K562 (cell line): Measurements from ENCODE around the gene TSTD1. TPM values are rescaled to one million over a fixed set of nuclear protein-coding genes. Genes with fewer than 3 reads are reported as not detected.

Experiments
- ATAC-seq: fragments of 200-7000 bp; cut with Tn5 transposase; 3 replicates; pipeline ENCODE4 v1.9.1; 2020; ENCODE audit warnings: moderate library complexity
- BruUV-seq: library from RNA; stranded (reverse); fragments of 400-500 nt; replicated peaks from 2 replicates; lab custom pipeline; 2021; lab: Mats Ljungman, UMichigan
- CTCF ChIA-PET: fragments of 300-600 bp; formaldehyde crosslinking; extraction: SDS; loops from one replicate; lab custom pipeline; 2021; ENCODE audit warnings: low intra/inter-chr PET ratio; lab: Yijun Ruan, JAX
- POLR2A ChIA-PET: fragments of 300-600, 350-650 bp; sonication (Branson Sonifier 250); formaldehyde crosslinking; extraction: SDS; loops from one replicate; lab custom pipeline; 2021; ENCODE audit warnings: antibody characterized with exemption, inconsistent platforms; lab: Yijun Ruan, JAX
- DNase-seq, 4 experiments: peaks; one replicate each; pipeline versions ENCODE4 v3.0.0 to v3.0.0-alpha.2; 2011 to 2018; ENCODE audit warnings: low spot score in 3 of 4, mixed read lengths in 3 of 4; ENCODE audit errors: extremely low read depth in 1 of 4
- FAIRE-seq: peaks from 2 replicates; lab custom pipeline; 2011; peaks lifted over from hg19 to GRCh38; lab: Jason Lieb, UNC
- H2AFZ ChIP-seq: 2 replicates; pipeline ENCODE4 v1.6.0; 2011; ENCODE audit warnings: low read depth, low read length, control low read depth, inconsistent platforms
- H3K27ac ChIP-seq: fragments of 200-600 bp; 3 replicates; pipeline ENCODE4 v1.8.0; 2011; ENCODE audit warnings: low read depth, mild to moderate bottlenecking, control low read depth, inconsistent platforms, low read length, moderate library complexity, mixed read lengths; ENCODE audit errors: extremely low read depth
- H3K27me3 ChIP-seq, 2 experiments: fragments of 300-600 bp in 1 of 2; 2 replicates in 1 of 2; 3 replicates in 1 of 2; pipeline versions ENCODE4 v1.6.0 to v1.8.0; 2011; ENCODE audit warnings: inconsistent platforms in 2 of 2, low read length in 2 of 2, mild to moderate bottlenecking in 1 of 2, mixed read lengths in 1 of 2, moderate library complexity in 1 of 2; ENCODE audit not compliant: control insufficient read depth in 2 of 2, insufficient read depth in 2 of 2
- H3K36me3 ChIP-seq: fragments of 300-600 bp; 3 replicates; pipeline ENCODE4 v1.8.0; 2011; ENCODE audit warnings: mild to moderate bottlenecking, low read length, inconsistent platforms; ENCODE audit not compliant: control insufficient read depth, insufficient read depth
- H3K4me1 ChIP-seq, 2 experiments: fragments of 200-600 bp in 1 of 2; replicated peaks in 1 of 2; 2 replicates in 1 of 2; 3 replicates in 1 of 2; pipeline versions ENCODE4 v1.5.1 to v1.8.0; 2011; ENCODE audit warnings: inconsistent platforms in 2 of 2, low read length in 2 of 2, mild to moderate bottlenecking in 1 of 2, mixed read lengths in 1 of 2, moderate library complexity in 1 of 2; ENCODE audit not compliant: control insufficient read depth in 2 of 2, insufficient read depth in 2 of 2
- H3K4me2 ChIP-seq: 2 replicates; pipeline ENCODE4 v1.6.1; 2011; ENCODE audit warnings: low read length, control low read depth, inconsistent platforms, mixed read lengths; ENCODE audit not compliant: insufficient read depth
- H3K4me3 ChIP-seq: fragments of 200-600 bp; sonication (generic), shearing (Covaris generic); 2 replicates; pipeline ENCODE4 v1.5.1; 2016; ENCODE audit warnings: control low read depth, inconsistent platforms
- H3K79me2 ChIP-seq: fragments of 200-600 bp; 3 replicates; pipeline ENCODE4 v1.8.0; 2011; ENCODE audit warnings: low read length, inconsistent platforms; ENCODE audit not compliant: control insufficient read depth, insufficient read depth
- H3K9ac ChIP-seq, 2 experiments: 2 replicates each; pipeline versions ENCODE4 v1.6.0 to v1.6.1; 2011; ENCODE audit warnings: low read depth in 2 of 2, low read length in 2 of 2, control low read depth in 1 of 2, inconsistent platforms in 1 of 2, mild to moderate bottlenecking in 1 of 2, mixed read lengths in 1 of 2; ENCODE audit not compliant: insufficient read depth in 1 of 2
- H3K9me1 ChIP-seq: one replicate; pipeline ENCODE4 v1.6.0; 2011; ENCODE audit warnings: inconsistent platforms, mild to moderate bottlenecking, low read length, moderate library complexity; ENCODE audit not compliant: control insufficient read depth, insufficient read depth
- H3K9me3 ChIP-seq: replicated peaks from 2 replicates; pipeline ENCODE4 v1.5.1; 2011; ENCODE audit warnings: low read depth, low read length, inconsistent platforms; ENCODE audit not compliant: control insufficient read depth, insufficient read depth
- H4K20me1 ChIP-seq: replicated peaks from 2 replicates; pipeline ENCODE4 v1.6.1; 2011; ENCODE audit warnings: low read length, inconsistent platforms, mixed read lengths; ENCODE audit not compliant: control insufficient read depth, insufficient read depth
- CHCHD3 ChIP-seq: fragments of 250-450 bp; sonication (Bioruptor Pico); IDR thresholded peaks from 2 replicates; pipeline ENCODE4 v2.1.2; 2022; ENCODE audit warnings: mild to moderate bottlenecking
- KDM1A ChIP-seq, 2 experiments: fragments of 450-650 bp; IDR thresholded peaks; 2 replicates each; pipeline ENCODE4 v1.6.1; 2016; ENCODE audit warnings: mild to moderate bottlenecking in 2 of 2
- MAZ ChIP-seq, 2 experiments: fragments of 450-650 bp in 1 of 2; sonication (generic) in 1 of 2; formaldehyde crosslinking; IDR thresholded peaks in 1 of 2; conservative IDR thresholded peaks in 1 of 2; 2 replicates each; pipeline versions ENCODE4 v1.4.0 to v1.5.0; 2020; ENCODE audit warnings: mild to moderate bottlenecking in 1 of 2, missing genetic modification reagents in 1 of 2
- MCM2 ChIP-seq: fragments of 450-650 bp; IDR thresholded peaks from 2 replicates; pipeline ENCODE4 v1.6.1; 2017; ENCODE audit warnings: low read depth, mild to moderate bottlenecking
- NCOA1 ChIP-seq: fragments of 450-650 bp; IDR thresholded peaks from 2 replicates; pipeline ENCODE4 v1.6.1; 2016; ENCODE audit warnings: low read depth
- PRMT5 ChIP-seq: sonication (generic); formaldehyde crosslinking; IDR thresholded peaks from 2 replicates; pipeline ENCODE4 v1.5.0; 2020; ENCODE audit warnings: missing genetic modification reagents
- PTBP1 ChIP-seq: fragments of 200-400 bp; formaldehyde crosslinking; IDR thresholded peaks from 2 replicates; pipeline ENCODE4 v1.6.1; 2017; ENCODE audit warnings: low read depth, low read length
- SAFB ChIP-seq: fragments of 200-400 bp; formaldehyde crosslinking; IDR thresholded peaks from 2 replicates; pipeline ENCODE4 v1.6.1; 2017; ENCODE audit warnings: low read depth, low read length, borderline replicate concordance
- ZNF507 ChIP-seq: conservative IDR thresholded peaks from 2 replicates; pipeline ENCODE4 v1.6.1; 2017; ENCODE audit warnings: missing genetic modification characterization, missing compliant biosample characterization
- WGBS: fragments of 100-300 bp; shearing (Covaris generic); methylation state at CpG from one replicate; pipeline ENCODE4 v1.1.6; 2016; ENCODE audit warnings: low coverage, mixed read lengths; ENCODE audit not compliant: insufficient coverage; ENCODE audit errors: missing lambda C conversion rate; 5-methylcytosine and 5-hydroxymethylcytosine counted together
- in situ Hi-C: fragments of 300-500 bp; cut with MboI; formaldehyde crosslinking; loops from 4 replicates; pipeline ENCODE4 v1.15.0; 2018; ENCODE audit warnings: inconsistent platforms, mixed read lengths
- intact Hi-C: fragments of 100-400 bp; cut with micrococcal nuclease; formaldehyde crosslinking; loops from 2 replicates; pipeline ENCODE4 v1.14.2; 2022
- polyA plus RNA-seq, 8 experiments: library from polyadenylated mRNA; depleted of rRNA in 4 of 8; stranded (reverse) in 5 of 8; unstranded in 3 of 8; fragments of >200 nt; fragmentation: Nextera tagmentation in 2 of 8; fragmentation: Illumina TruSeq in 1 of 8; extraction: Ambion mirVana in 2 of 8; extraction: Trizol in 1 of 8; gene quantifications; 2 replicates each; pipeline versions ENCODE4 v1.2.1 to v1.2.3, GENCODE V29; 2011 to 2014; ENCODE audit warnings: inconsistent platforms in 1 of 8, missing spikeins in 1 of 8
- total RNA-seq, 7 experiments: library from RNA; depleted of rRNA in 6 of 7; stranded (reverse); fragments of >200 nt in 6 of 7; fragmentation: Illumina TruSeq in 2 of 7; extraction: Trizol in 2 of 7; gene quantifications; 2 replicates each; pipeline versions ENCODE4 v1.2.1 to v1.2.3, GENCODE V29; 2011 to 2021; ENCODE audit warnings: low replicate concordance in 1 of 7
- TF ChIP-seq, protein P1 (sequence below), 2 experiments: fragments of 450-650 bp; IDR thresholded peaks; 2 replicates each; pipeline ENCODE4 v1.6.1; 2016
- TF ChIP-seq, protein P2 (sequence below), 3 experiments: IDR thresholded peaks in 2 of 3; conservative IDR thresholded peaks in 1 of 3; 2 replicates each; pipeline ENCODE4 v1.5.1; 2011 to 2012; ENCODE audit warnings: low read length in 3 of 3, mild to moderate bottlenecking in 3 of 3, control low read depth in 2 of 3, improper control_type of control experiment in 1 of 3, inconsistent platforms in 1 of 3, low read depth in 1 of 3, mixed read lengths in 1 of 3, moderate library complexity in 1 of 3; ENCODE audit not compliant: insufficient read depth in 2 of 3
- TF ChIP-seq, protein P3 (sequence below): fragments of 450-650 bp; formaldehyde crosslinking; IDR thresholded peaks from 2 replicates; pipeline ENCODE4 v1.4.0; 2022; ENCODE audit warnings: missing genetic modification characterization
- TF ChIP-seq, protein P4 (sequence below), 2 experiments: IDR thresholded peaks in 1 of 2; conservative IDR thresholded peaks in 1 of 2; 2 replicates each; pipeline ENCODE4 v1.6.1; 2016; ENCODE audit warnings: low read depth in 2 of 2, mild to moderate bottlenecking in 1 of 2, missing compliant biosample characterization in 1 of 2, missing genetic modification characterization in 1 of 2, moderate library complexity in 1 of 2

The TSTD1 gene
- total and polyA plus RNA-seq, 9 of the 15 experiments (the other 6 are each of a cell fraction or from before 2014, with no cell fraction given): 0.23 to 0.53 TPM; not detected in 7

DNA sequence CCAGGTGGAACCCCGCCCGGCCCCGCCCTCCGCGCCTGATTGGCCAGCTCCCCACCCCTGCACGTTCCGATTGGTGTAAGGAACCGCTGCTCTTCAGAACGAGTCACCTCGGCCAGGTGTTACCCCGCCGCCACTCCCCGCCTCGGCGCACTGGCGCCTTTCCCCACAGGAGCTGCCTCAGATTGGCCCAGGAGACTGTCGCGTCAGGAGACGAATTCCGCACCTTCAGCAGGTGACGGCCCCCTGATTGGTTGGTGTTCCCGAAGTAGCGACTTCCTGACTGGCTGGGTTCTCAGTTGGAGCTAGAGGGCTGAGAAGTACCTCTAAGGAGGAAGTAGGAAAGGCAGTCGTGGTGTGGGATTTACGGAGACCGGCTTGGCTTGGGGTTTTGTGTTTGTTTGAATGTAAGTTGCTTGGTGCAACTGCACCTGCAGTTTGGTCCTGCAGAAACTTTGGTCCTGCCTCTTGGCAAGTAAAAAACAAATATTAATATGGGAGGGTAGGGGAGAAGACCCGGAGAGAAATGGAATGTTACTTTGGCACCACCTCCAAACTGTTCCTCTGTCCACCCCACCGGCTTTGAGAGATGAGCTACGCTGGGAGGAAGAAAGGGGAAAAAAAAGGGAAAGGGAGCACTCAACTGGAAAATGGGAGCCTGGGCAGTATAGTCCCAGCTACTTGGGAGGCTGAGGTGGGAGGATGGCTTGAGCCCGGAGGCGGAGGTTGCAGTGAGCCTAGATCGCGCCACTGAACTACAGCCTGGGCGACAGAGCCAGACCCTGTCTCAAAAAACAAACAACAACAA lies 17.4 kb downstream of the TSTD1 start:
- no peaks in the 10 kb centered on the region for H4K20me1 ChIP-seq
- H2AFZ ChIP-seq: peak overlapping the region; percentile 99
- WGBS: 5% methylated on average over 33 of the region's 34 CpGs
- H3K27me3 ChIP-seq: no peaks in the 10 kb centered on the region
- in situ Hi-C loops: no loop called here
- peaks cover 3% of the 10 kb centered on the region for H3K9me1 ChIP-seq
- peak overlapping the region; percentile 88 to 90 for H3K9ac ChIP-seq
- peaks cover 46% of the 10 kb centered on the region for H3K79me2 ChIP-seq
- H3K9me3 ChIP-seq: no peaks in the 10 kb centered on the region
- intact Hi-C loops: no loop called here
- POLR2A ChIA-PET: interaction anchor here (0.6 to 3.9 kb wide), 18 partner anchors 8 to 174 kb away, joined by 3 to 19 read pairs (median 4); partner anchors contain the start of genes PPOX, TSTD1 and USF1
- BruUV-seq: TSS peak; percentile 87
- H3K27ac ChIP-seq: peak overlapping the region; percentile 96
- peak overlapping the region; percentile 97 for H3K4me2 ChIP-seq
- H3K4me1 ChIP-seq: peaks cover 26 to 30% of the 10 kb centered on the region in 2 experiments
- ATAC-seq (peak; percentile 89), DNase-seq (peak; percentile 96 to 98 (median 98)), FAIRE-seq (peak; percentile 91)
- CTCF ChIA-PET: no interaction called here
- 0 out of 3 replicates have a peak, but pooled peaks cover 2% of the 10 kb centered on the region for H3K36me3 ChIP-seq
- H3K4me3 ChIP-seq: peak overlapping the region; percentile 87
- TF ChIP-seq, protein P1, sequence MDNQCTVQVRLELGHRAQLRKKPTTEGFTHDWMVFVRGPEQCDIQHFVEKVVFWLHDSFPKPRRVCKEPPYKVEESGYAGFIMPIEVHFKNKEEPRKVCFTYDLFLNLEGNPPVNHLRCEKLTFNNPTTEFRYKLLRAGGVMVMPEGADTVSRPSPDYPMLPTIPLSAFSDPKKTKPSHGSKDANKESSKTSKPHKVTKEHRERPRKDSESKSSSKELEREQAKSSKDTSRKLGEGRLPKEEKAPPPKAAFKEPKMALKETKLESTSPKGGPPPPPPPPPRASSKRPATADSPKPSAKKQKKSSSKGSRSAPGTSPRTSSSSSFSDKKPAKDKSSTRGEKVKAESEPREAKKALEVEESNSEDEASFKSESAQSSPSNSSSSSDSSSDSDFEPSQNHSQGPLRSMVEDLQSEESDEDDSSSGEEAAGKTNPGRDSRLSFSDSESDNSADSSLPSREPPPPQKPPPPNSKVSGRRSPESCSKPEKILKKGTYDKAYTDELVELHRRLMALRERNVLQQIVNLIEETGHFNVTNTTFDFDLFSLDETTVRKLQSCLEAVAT (IDR thresholded peaks at IDR 0.05): 0 out of 4 replicates have a peak, but pooled peaks of 1 of the 2 experiments have one; percentile 26
- TF ChIP-seq PTBP1 (no peak), MCM2 (no peak), NCOA1 (peak; percentile 36; the same call in 1 of the 2 replicates), CHCHD3 (CRISPR knock-in tag) (no peak), MAZ (CRISPR knock-in tag; conservative IDR thresholded peaks at IDR 0.05 in 1 of 2, IDR thresholded peaks at IDR 0.05 in 1 of 2) (no peak), PRMT5 (CRISPR knock-in tag) (no peak), KDM1A (IDR thresholded peaks at IDR 0.05) (peak; percentile 85), ZNF507 (no peak), SAFB (no peak)
- TF ChIP-seq, protein P2, sequence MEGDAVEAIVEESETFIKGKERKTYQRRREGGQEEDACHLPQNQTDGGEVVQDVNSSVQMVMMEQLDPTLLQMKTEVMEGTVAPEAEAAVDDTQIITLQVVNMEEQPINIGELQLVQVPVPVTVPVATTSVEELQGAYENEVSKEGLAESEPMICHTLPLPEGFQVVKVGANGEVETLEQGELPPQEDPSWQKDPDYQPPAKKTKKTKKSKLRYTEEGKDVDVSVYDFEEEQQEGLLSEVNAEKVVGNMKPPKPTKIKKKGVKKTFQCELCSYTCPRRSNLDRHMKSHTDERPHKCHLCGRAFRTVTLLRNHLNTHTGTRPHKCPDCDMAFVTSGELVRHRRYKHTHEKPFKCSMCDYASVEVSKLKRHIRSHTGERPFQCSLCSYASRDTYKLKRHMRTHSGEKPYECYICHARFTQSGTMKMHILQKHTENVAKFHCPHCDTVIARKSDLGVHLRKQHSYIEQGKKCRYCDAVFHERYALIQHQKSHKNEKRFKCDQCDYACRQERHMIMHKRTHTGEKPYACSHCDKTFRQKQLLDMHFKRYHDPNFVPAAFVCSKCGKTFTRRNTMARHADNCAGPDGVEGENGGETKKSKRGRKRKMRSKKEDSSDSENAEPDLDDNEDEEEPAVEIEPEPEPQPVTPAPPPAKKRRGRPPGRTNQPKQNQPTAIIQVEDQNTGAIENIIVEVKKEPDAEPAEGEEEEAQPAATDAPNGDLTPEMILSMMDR (IDR thresholded peaks at IDR 0.05 in 2 of 3, conservative IDR thresholded peaks at IDR 0.05 in 1 of 3; ENCODE audit: insufficient read depth in 2 of 3, low read depth in 1 of 3, low read length in 3 of 3): no peak
- TF ChIP-seq, protein P3, sequence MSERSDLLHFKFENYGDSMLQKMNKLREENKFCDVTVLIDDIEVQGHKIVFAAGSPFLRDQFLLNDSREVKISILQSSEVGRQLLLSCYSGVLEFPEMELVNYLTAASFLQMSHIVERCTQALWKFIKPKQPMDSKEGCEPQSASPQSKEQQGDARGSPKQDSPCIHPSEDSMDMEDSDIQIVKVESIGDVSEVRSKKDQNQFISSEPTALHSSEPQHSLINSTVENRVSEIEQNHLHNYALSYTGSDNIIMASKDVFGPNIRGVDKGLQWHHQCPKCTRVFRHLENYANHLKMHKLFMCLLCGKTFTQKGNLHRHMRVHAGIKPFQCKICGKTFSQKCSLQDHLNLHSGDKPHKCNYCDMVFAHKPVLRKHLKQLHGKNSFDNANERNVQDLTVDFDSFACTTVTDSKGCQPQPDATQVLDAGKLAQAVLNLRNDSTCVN (CRISPR knock-in tag): no peak
- TF ChIP-seq, protein P4, sequence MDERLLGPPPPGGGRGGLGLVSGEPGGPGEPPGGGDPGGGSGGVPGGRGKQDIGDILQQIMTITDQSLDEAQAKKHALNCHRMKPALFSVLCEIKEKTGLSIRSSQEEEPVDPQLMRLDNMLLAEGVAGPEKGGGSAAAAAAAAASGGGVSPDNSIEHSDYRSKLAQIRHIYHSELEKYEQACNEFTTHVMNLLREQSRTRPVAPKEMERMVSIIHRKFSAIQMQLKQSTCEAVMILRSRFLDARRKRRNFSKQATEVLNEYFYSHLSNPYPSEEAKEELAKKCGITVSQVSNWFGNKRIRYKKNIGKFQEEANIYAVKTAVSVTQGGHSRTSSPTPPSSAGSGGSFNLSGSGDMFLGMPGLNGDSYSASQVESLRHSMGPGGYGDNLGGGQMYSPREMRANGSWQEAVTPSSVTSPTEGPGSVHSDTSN (CRISPR knock-in tag; IDR thresholded peaks at IDR 0.05; ENCODE audit: low read depth): peak; percentile 56
- TF ChIP-seq, protein P4 (tag; conservative IDR thresholded peaks at IDR 0.05; ENCODE audit: low read depth): peak; percentile 62
